ENCODE results near the gene ZNF365. TPM values are rescaled to one million over a fixed set of nuclear protein-coding genes. Genes with fewer than 3 reads are reported as not detected.
A peak's percentile ranks its signal among the peaks of the same experiment; 100 is the strongest.

Gene ZNF365
- total and polyA plus RNA-seq, 9 of the 15 experiments (the other 6 are each of a cell fraction or from before 2014, with no cell fraction given), result 0.03 to 0.04 TPM; not detected in 7

- FAIRE-seq (no peak), ATAC-seq (no peak), DNase-seq (ENCODE audit: extremely low read depth in 1 of 4, low spot score in 3 of 4) (no peak)
- Histone ChIP-seq H3K9me1 (ENCODE audit: control insufficient read depth, insufficient read depth, low read length) (no peaks in the 10 kb centered on the region), H4K20me1 (replicated peaks; ENCODE audit: control insufficient read depth, insufficient read depth, low read length) (no peaks in the 10 kb centered on the region), H3K36me3 (ENCODE audit: control insufficient read depth, insufficient read depth, low read length) (no peaks in the 10 kb centered on the region), H3K9ac (ENCODE audit: insufficient read depth in 1 of 2, low read depth in 2 of 2, low read length in 2 of 2) (no peak overlapping the region), H3K79me2 (ENCODE audit: control insufficient read depth, insufficient read depth, low read length) (no peaks in the 10 kb centered on the region), H3K27me3 (ENCODE audit: control insufficient read depth in 2 of 2, insufficient read depth in 2 of 2, low read length in 2 of 2) (no peaks in the 10 kb centered on the region), H2AFZ (ENCODE audit: low read depth, low read length) (no peak overlapping the region), H3K4me1 (replicated peaks in 1 of 2; ENCODE audit: control insufficient read depth in 2 of 2, insufficient read depth in 2 of 2, low read length in 2 of 2) (no peaks in the 10 kb centered on the region), H3K9me3 (replicated peaks; ENCODE audit: control insufficient read depth, insufficient read depth, low read depth, low read length) (no peaks in the 10 kb centered on the region), H3K27ac (ENCODE audit: extremely low read depth, low read depth, low read length) (no peak overlapping the region), H3K4me3 (no peak overlapping the region), H3K4me2 (ENCODE audit: insufficient read depth, low read length) (no peak overlapping the region)
- no peak for TF ChIP-seq DPF2 (IDR thresholded peaks at IDR 0.05)
- TF ChIP-seq FOXO4 (CRISPR knock-in tag; IDR thresholded peaks at IDR 0.05), result no peak
- TF ChIP-seq C11orf30 (IDR thresholded peaks at IDR 0.05; ENCODE audit: low read depth), result peak; percentile 33; the same call in 1 of the 2 replicates
- no peak for TF ChIP-seq TRIM28 (IDR thresholded peaks at IDR 0.05)
- no peak for TF ChIP-seq ZNF79 (CRISPR knock-in tag; IDR thresholded peaks at IDR 0.05; ENCODE audit: low read depth)
- peak; percentile 59; the same call in 1 of the 2 replicates for TF ChIP-seq ZNF316 (IDR thresholded peaks at IDR 0.05)
- TF ChIP-seq ZBTB26 (CRISPR knock-in tag; IDR thresholded peaks at IDR 0.05), result no peak
- no peak for TF ChIP-seq MEIS2 (IDR thresholded peaks at IDR 0.05; ENCODE audit: partially characterized antibody)
- TF ChIP-seq ATF7 (IDR thresholded peaks at IDR 0.05), result no peak
- TF ChIP-seq ZNF444 (CRISPR knock-in tag; IDR thresholded peaks at IDR 0.05), result no peak
- no peak for TF ChIP-seq HNRNPL (IDR thresholded peaks at IDR 0.05; ENCODE audit: low read depth, low read length)
- TF ChIP-seq SMARCA4 (IDR thresholded peaks at IDR 0.05), result no peak
- no peak for TF ChIP-seq GTF2B (IDR thresholded peaks at IDR 0.05; ENCODE audit: extremely low read depth, insufficient read length)
- no peak for TF ChIP-seq ZNF174 (CRISPR knock-in tag; IDR thresholded peaks at IDR 0.05)
- TF ChIP-seq DNMT1 (IDR thresholded peaks at IDR 0.05), result no peak
- 0% methylated on average over 2 of the region's 2 CpGs for WGBS (ENCODE audit: insufficient coverage, low coverage, missing lambda C conversion rate)
- ChIA-PET POLR2A (interaction anchor here (1.1 kb wide), 1 partner anchor 26 kb away, joined by 3 read pairs; no protein-coding TSS in a partner anchor), CTCF (ENCODE audit: low intra/inter-chr PET ratio) (interaction anchor here (0.6 kb wide), 1 partner anchor 23 kb away, joined by 3 read pairs; no protein-coding TSS in a partner anchor)
- in situ Hi-C loops (cut with MboI), result no loop called here
- no TSS peak for BruUV-seq (replicated peaks)
- intact Hi-C loops (cut with micrococcal nuclease), result no loop called here
Measured at GRCh38 chr10:62394556-62395018, 20.4 kb downstream of the ZNF365 start.
